ENCODE results near the gene CDH4. TPM values are rescaled to one million over a fixed set of nuclear protein-coding genes. Genes with fewer than 3 reads are reported as not detected.

Gene CDH4
- total RNA-seq, 2 experiments from 2014 or later, result not detected

- H3K79me2 ChIP-seq (ENCODE audit: insufficient read depth, low read depth, low read length), result no peaks in the 10 kb centered on the region
- H2AFZ ChIP-seq (ENCODE audit: low read length), result no peak overlapping the region
- ChIA-PET POLR2A (interaction anchor here (0.5 kb wide), 1 partner anchor 1092 kb away, joined by 8 read pairs; no protein-coding TSS in a partner anchor), CTCF (ENCODE audit: unreplicated experiment) (no interaction called here)
- no peaks in the 10 kb centered on the region for H4K20me1 ChIP-seq (ENCODE audit: insufficient read depth, low read length)
- H3K4me3 ChIP-seq (ENCODE audit: low read depth, low read length, poor library complexity, severe bottlenecking), result no peak overlapping the region
- BruUV-seq (replicated peaks), result no TSS peak
- H3K9me3 ChIP-seq (ENCODE audit: low read length), result no peaks in the 10 kb centered on the region
- TF ChIP-seq, protein P1, sequence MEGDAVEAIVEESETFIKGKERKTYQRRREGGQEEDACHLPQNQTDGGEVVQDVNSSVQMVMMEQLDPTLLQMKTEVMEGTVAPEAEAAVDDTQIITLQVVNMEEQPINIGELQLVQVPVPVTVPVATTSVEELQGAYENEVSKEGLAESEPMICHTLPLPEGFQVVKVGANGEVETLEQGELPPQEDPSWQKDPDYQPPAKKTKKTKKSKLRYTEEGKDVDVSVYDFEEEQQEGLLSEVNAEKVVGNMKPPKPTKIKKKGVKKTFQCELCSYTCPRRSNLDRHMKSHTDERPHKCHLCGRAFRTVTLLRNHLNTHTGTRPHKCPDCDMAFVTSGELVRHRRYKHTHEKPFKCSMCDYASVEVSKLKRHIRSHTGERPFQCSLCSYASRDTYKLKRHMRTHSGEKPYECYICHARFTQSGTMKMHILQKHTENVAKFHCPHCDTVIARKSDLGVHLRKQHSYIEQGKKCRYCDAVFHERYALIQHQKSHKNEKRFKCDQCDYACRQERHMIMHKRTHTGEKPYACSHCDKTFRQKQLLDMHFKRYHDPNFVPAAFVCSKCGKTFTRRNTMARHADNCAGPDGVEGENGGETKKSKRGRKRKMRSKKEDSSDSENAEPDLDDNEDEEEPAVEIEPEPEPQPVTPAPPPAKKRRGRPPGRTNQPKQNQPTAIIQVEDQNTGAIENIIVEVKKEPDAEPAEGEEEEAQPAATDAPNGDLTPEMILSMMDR (conservative IDR thresholded peaks at IDR 0.05; ENCODE audit: low read length), result no peak
- no peak for TF ChIP-seq EZH2phosphoT487 (IDR thresholded peaks at IDR 0.05; ENCODE audit: borderline replicate concordance, low read depth, low read length)
- no peak for DNase-seq (ENCODE audit: low spot score)
- no peaks in the 10 kb centered on the region for H3K36me3 ChIP-seq (ENCODE audit: insufficient read depth, low read length)
- no peaks in the 10 kb centered on the region for H3K9me2 ChIP-seq (ENCODE audit: insufficient read depth, low read length)
- H3K4me2 ChIP-seq (ENCODE audit: low read length), result no peak overlapping the region
- intact Hi-C loops (cut with micrococcal nuclease; ENCODE audit: unreplicated experiment), result no loop called here
- H3K27ac ChIP-seq (ENCODE audit: low read depth, low read length, poor library complexity, severe bottlenecking), result no peak overlapping the region
- H3K4me1 ChIP-seq (ENCODE audit: insufficient read depth, low read length, poor library complexity, severe bottlenecking), result no peaks in the 10 kb centered on the region
Measured at GRCh38 chr20:61352346-61353260, 100.5 kb downstream of the CDH4 start.

DNA sequence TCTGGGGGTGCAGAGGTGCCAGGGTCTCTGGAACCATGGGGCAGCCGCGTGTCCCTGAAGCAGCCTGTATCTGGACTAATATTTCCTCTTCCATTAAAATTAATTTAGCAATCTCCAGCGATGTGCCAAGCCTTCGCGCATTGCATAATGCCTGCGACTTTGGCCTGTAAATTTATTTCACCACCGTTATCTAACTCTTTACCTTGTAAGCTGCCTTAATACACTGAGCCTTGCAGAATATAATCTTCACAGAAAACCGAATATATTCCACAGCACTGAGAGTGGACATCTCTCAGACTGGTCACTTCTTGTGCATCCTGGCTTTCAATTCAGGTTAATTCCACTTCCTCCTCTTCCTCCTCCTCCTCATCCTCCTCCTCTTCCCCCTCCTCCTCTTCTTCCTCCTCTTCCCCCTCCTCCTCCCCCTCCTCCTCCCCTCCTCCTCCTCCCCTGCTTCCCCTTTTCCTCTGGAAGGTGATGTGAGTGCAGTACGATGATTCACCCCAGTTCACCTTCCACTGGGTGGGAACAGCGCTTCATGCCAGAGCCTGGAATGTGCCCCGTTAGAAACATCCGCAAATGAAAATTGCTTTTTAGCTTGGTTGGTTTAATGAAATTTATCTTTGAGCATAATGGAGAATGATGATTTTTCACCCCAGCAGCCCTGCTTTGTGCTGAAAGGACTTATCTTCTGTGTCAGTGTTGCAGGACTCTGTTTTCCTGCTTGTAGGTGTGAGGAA is 101.4 kb downstream of the CDH4 start:
- Histone ChIP-seq H3K9me2 (ENCODE audit: insufficient read depth, low read length) (no peaks in the 10 kb centered on the region), H3K4me1 (ENCODE audit: insufficient read depth, low read length, poor library complexity, severe bottlenecking) (no peaks in the 10 kb centered on the region), H3K9me3 (ENCODE audit: low read length) (no peaks in the 10 kb centered on the region), H3K4me2 (ENCODE audit: low read length) (no peak overlapping the region), H3K36me3 (ENCODE audit: insufficient read depth, low read length) (no peaks in the 10 kb centered on the region), H4K20me1 (ENCODE audit: insufficient read depth, low read length) (no peaks in the 10 kb centered on the region), H3K79me2 (ENCODE audit: insufficient read depth, low read depth, low read length) (no peaks in the 10 kb centered on the region), H2AFZ (ENCODE audit: low read length) (no peak overlapping the region), H3K27ac (ENCODE audit: low read depth, low read length, poor library complexity, severe bottlenecking) (no peak overlapping the region), H3K4me3 (ENCODE audit: low read depth, low read length, poor library complexity, severe bottlenecking) (no peak overlapping the region)
- DNase-seq (ENCODE audit: low spot score), result no peak
- CTCF ChIA-PET (ENCODE audit: unreplicated experiment), result no interaction called here
- intact Hi-C loops (cut with micrococcal nuclease; ENCODE audit: unreplicated experiment), result no loop called here
- TF ChIP-seq, protein P1 (conservative IDR thresholded peaks at IDR 0.05; ENCODE audit: low read length), result no peak
- TF ChIP-seq EZH2phosphoT487 (IDR thresholded peaks at IDR 0.05; ENCODE audit: borderline replicate concordance, low read depth, low read length), result no peak
- BruUV-seq (replicated peaks), result no TSS peak
- POLR2A ChIA-PET, result no interaction called here

All from OCI-LY7 (cell line).